CD4-positive, alpha-beta T cell treated with Interferon gamma for 1 hour (primary cell): ENCODE data around the gene C9orf43.
A peak's percentile ranks its signal among the peaks of the same experiment; 100 is the strongest.

ENCODE experiments used
- DNase-seq: peaks from one replicate; pipeline ENCODE4 v3.0.0-alpha.2; 2020

The C9orf43 gene

DNA sequence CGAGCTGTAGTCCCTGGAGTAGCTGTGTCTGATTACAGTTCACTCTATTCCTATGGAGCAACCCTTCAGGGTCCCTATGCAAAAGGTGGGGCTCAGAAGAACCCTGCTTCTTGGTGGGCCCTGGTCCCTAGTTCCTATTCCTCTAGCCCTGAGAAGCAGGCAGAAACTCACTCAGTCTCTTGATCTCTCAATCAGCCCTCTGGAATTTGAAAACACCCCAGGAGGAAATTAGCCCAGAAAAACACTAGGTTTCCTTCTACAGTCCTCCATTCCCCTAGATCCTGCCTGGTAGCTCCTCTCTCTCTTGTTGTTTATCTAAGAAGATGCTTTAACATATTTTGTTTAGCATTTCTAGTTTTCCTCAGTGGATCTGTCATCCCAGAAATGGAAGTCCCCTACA lies 60.6 kb downstream of the C9orf43 start:
- DNase-seq, result no peak

- no peak for DNase-seq
These were observed 61.0 kb downstream of the C9orf43 start for GRCh38 chr9:113471566-113471965.

- no peak for DNase-seq
These were observed 61.7 kb downstream of the C9orf43 start for GRCh38 chr9:113472199-113472598.

- no peak for DNase-seq
These were observed 63.9 kb downstream of the C9orf43 start for GRCh38 chr9:113474360-113475028.

GRCh38 chr9:113475031-113475430 lies 64.5 kb downstream of the C9orf43 start:
- no peak for DNase-seq

GRCh38 chr9:113475992-113476391 lies 65.4 kb downstream of the C9orf43 start:
- no peak for DNase-seq

GRCh38 chr9:113476511-113476916 lies 66.0 kb downstream of the C9orf43 start:
- no peak for DNase-seq

DNA sequence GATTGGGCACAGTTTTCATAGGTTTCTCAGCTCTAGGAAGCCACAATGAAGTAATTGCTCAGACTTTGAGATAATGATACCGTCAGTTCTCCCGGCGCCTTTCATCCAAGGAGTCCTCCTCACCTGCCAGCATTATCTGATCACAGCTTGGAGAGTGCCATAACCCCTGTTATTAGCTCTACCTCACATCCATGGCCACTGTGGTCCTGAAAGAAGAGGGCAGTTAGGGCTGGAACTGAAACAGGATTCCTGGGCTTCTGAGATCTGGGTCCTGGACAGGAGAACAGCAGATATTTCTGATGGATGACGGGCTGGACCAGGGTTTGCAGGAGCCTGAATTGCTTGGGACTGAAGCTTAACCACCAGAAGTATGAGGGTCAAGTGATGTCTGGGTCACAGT lies 66.5 kb downstream of the C9orf43 start:
- no peak for DNase-seq

DNA sequence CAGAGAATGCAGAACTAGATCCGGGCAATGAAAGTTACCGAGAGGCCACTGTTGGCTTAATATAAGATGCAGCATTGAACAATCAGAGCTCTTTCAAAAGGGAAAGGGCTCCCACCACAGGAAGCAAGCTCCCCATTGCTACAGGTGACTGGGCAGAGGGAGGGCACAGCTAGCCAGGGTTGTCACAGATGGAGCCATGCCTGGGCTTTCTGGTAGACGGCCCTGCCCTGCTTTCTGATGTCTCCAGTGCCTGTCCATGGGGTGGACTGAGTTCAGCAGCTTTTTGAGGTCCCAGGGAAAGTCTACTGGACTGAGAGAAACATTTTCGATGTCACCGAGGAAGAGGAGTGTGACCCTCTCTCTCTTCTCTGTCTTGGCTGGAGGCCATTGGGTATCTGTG lies 67.1 kb downstream of the C9orf43 start:
- DNase-seq, result no peak

DNA sequence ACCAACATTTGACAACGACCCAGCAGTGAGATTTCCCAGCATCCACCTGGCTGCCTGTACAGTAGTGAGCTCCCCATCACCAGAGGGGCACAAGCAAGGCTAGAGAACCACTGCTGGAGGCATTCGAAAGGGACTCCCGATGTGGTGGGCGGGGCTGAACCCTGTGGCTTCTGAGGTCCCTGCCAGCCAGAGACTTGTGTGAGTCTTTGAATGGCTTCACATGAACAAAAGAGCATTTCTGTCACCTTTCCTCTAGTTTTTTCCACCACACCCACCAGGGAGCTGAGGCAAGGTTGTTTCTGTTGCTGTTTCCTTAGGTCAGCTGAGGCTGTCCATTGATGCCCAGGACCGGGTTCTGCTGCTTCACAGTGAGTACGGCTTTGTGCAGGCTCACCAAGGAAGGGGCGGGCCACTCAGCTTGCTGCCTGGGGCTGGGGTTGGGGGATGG lies 68.7 kb downstream of the C9orf43 start:
- peak; percentile 11 for DNase-seq
